ENCODE measurements around the gene PLAC8.

DNA sequence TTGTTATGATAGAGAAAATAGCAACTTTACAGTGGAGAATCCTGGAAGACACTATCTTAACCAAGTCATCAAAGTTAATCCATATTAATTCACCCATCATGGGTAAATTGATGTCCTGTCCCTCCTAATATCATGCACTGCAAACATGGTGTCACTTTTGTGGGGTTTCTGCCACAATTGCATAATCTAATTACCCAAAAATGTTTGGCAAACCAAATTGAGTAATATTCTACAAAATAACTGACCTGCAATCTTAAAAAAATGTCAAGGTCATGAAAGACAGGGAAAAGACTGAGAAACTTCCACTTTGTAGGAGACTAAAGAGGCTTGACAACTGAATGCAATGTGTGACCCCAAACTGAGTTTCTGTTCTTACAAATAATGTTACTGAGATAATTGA is 37.1 kb upstream of the PLAC8 start:
- no peak for TF ChIP-seq EP300 (IDR thresholded peaks at IDR 0.05)
- no peak for TF ChIP-seq POLR2AphosphoS5 (IDR thresholded peaks at IDR 0.05)
- TF ChIP-seq, protein P1, sequence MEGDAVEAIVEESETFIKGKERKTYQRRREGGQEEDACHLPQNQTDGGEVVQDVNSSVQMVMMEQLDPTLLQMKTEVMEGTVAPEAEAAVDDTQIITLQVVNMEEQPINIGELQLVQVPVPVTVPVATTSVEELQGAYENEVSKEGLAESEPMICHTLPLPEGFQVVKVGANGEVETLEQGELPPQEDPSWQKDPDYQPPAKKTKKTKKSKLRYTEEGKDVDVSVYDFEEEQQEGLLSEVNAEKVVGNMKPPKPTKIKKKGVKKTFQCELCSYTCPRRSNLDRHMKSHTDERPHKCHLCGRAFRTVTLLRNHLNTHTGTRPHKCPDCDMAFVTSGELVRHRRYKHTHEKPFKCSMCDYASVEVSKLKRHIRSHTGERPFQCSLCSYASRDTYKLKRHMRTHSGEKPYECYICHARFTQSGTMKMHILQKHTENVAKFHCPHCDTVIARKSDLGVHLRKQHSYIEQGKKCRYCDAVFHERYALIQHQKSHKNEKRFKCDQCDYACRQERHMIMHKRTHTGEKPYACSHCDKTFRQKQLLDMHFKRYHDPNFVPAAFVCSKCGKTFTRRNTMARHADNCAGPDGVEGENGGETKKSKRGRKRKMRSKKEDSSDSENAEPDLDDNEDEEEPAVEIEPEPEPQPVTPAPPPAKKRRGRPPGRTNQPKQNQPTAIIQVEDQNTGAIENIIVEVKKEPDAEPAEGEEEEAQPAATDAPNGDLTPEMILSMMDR (IDR thresholded peaks at IDR 0.05), result no peak
- no peak for TF ChIP-seq POLR2A (IDR thresholded peaks at IDR 0.05; ENCODE audit: low read depth)

Data from esophagus muscularis mucosa (tissue), 4 donors.